ENCODE results near the gene SMIM33.
"Not testable (repeated sequence)": the region's sequence is repeated elsewhere in the genome, so short reads cannot be mapped to it uniquely, and the experiment has no call there.

Gene SMIM33

GRCh38 chr5:139474890-139475791 is 4.3 kb downstream of the SMIM33 start:
- no peaks in the 10 kb centered on the region for H3K79me2 ChIP-seq (ENCODE audit: control insufficient read depth, insufficient read depth, low read length)
- H4K8ac ChIP-seq (ENCODE audit: low read depth, low read length) = no peak overlapping the region
- no peak for DNase-seq
- H4K5ac ChIP-seq (ENCODE audit: low read length) = no peak overlapping the region
- no peak overlapping the region for H2BK15ac ChIP-seq (replicated peaks; ENCODE audit: low read depth)
- no peak overlapping the region for H3K56ac ChIP-seq (ENCODE audit: low read length)
- H3K4me2 ChIP-seq (ENCODE audit: low read length) = no peak overlapping the region
- WGBS (ENCODE audit: extremely low coverage, insufficient coverage, low lambda C conversion rate) = no CpG with 5 or more reads among the region's 13 CpGs
- H3K4me3 ChIP-seq (ENCODE audit: low read length) = no peak overlapping the region
- no peaks in the 10 kb centered on the region for H3K79me1 ChIP-seq (ENCODE audit: low read length)
- no peaks in the 10 kb centered on the region for H3K27me3 ChIP-seq (ENCODE audit: insufficient read depth, low read length, poor library complexity)
- H3K36me3 ChIP-seq (ENCODE audit: control insufficient read depth, insufficient read depth, low read length) = no peaks in the 10 kb centered on the region
- no peak overlapping the region for H3K23ac ChIP-seq (ENCODE audit: low read length)
- no peak overlapping the region for H2BK5ac ChIP-seq (ENCODE audit: low read length)
- H3K18ac ChIP-seq (ENCODE audit: low read length) = no peak overlapping the region
- no peak overlapping the region for H2BK120ac ChIP-seq (ENCODE audit: low read depth, low read length)
- no peak overlapping the region for H2AK5ac ChIP-seq (ENCODE audit: low read length)
- H3K4me1 ChIP-seq (ENCODE audit: control insufficient read depth, low read depth, low read length) = peaks cover 8% of the 10 kb centered on the region
- no peak overlapping the region for H3K4ac ChIP-seq (ENCODE audit: low read depth, low read length)
- H3K9ac ChIP-seq (ENCODE audit: low read length) = no peak overlapping the region
- H3K27ac ChIP-seq (ENCODE audit: low read depth, low read length) = no peak overlapping the region

GRCh38 chr5:139475865-139476617 is 5.2 kb downstream of the SMIM33 start:
- Histone ChIP-seq H3K18ac (ENCODE audit: low read length) (no peak overlapping the region), H3K4ac (ENCODE audit: low read depth, low read length) (no peak overlapping the region), H2BK120ac (ENCODE audit: low read depth, low read length) (no peak overlapping the region), H3K4me2 (ENCODE audit: low read length) (no peak overlapping the region), H3K79me2 (ENCODE audit: control insufficient read depth, insufficient read depth, low read length) (no peaks in the 10 kb centered on the region), H3K56ac (ENCODE audit: low read length) (no peak overlapping the region), H3K23ac (ENCODE audit: low read length) (no peak overlapping the region), H4K5ac (ENCODE audit: low read length) (no peak overlapping the region), H3K4me3 (ENCODE audit: low read length) (no peak overlapping the region), H4K8ac (ENCODE audit: low read depth, low read length) (no peak overlapping the region), H2AK5ac (ENCODE audit: low read length) (no peak overlapping the region), H3K36me3 (ENCODE audit: control insufficient read depth, insufficient read depth, low read length) (no peaks in the 10 kb centered on the region), H2BK15ac (replicated peaks; ENCODE audit: low read depth) (no peak overlapping the region), H3K27me3 (ENCODE audit: insufficient read depth, low read length, poor library complexity) (no peaks in the 10 kb centered on the region), H2BK5ac (ENCODE audit: low read length) (no peak overlapping the region), H3K79me1 (ENCODE audit: low read length) (no peaks in the 10 kb centered on the region), H3K9ac (ENCODE audit: low read length) (no peak overlapping the region), H3K27ac (ENCODE audit: low read depth, low read length) (no peak overlapping the region), H3K4me1 (ENCODE audit: control insufficient read depth, low read depth, low read length) (peaks cover 8% of the 10 kb centered on the region)
- DNase-seq = no peak
- WGBS (ENCODE audit: extremely low coverage, insufficient coverage, low lambda C conversion rate) = no CpG with 5 or more reads among the region's 13 CpGs

DNA sequence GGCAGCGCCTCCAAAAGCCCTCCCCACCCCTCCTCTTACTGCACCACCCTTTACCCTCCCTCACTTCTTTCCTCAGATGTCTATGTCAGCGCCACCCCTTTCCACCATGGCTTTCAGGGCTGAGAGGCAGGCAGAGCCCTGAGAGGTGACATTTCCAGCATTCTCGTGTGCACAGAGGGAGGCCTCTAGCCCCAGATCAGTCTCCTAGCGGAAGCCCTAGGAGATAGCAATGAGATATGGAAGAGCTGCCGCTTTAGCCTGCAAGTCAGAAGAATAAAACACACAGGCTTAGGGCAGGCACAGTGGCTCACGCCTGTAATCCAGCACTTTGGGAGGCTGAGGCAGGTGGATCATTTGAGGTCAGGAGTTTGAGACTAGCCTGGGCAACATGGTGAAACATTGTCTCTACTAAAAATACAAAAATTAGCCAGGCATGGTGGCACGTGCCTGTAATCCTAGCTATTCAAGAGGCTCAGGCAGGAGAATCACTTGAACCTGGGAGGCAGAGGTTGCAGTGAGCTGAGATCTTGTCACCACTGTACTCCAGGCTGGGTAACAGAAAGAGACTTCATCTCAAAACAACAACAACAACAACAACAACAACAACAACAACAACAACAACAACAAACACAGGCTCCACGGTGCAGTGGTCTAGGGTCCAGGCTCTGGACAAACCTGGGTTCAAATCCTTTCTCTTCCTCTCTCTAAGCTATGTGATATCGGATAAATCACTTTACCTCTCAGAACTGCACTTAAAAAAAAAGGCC is 8.0 kb downstream of the SMIM33 start:
- not testable (repeated sequence) for H3K18ac ChIP-seq (ENCODE audit: low read length); H3K23ac ChIP-seq (ENCODE audit: low read length); H3K56ac ChIP-seq (ENCODE audit: low read length); H3K4ac ChIP-seq (ENCODE audit: low read depth, low read length); H3K79me2 ChIP-seq (ENCODE audit: control insufficient read depth, insufficient read depth, low read length); H4K5ac ChIP-seq (ENCODE audit: low read length); H2BK15ac ChIP-seq (replicated peaks; ENCODE audit: low read depth); H2BK120ac ChIP-seq (ENCODE audit: low read depth, low read length); H4K8ac ChIP-seq (ENCODE audit: low read depth, low read length); H3K27me3 ChIP-seq (ENCODE audit: insufficient read depth, low read length, poor library complexity); H3K4me2 ChIP-seq (ENCODE audit: low read length); H2BK5ac ChIP-seq (ENCODE audit: low read length); H3K36me3 ChIP-seq (ENCODE audit: control insufficient read depth, insufficient read depth, low read length); H3K9ac ChIP-seq (ENCODE audit: low read length); H3K27ac ChIP-seq (ENCODE audit: low read depth, low read length); H2AK5ac ChIP-seq (ENCODE audit: low read length); H3K4me3 ChIP-seq (ENCODE audit: low read length); H3K4me1 ChIP-seq (ENCODE audit: control insufficient read depth, low read depth, low read length); H3K79me1 ChIP-seq (ENCODE audit: low read length)
- WGBS (ENCODE audit: extremely low coverage, insufficient coverage, low lambda C conversion rate) = no CpG with 5 or more reads among the region's 9 CpGs
- DNase-seq = peak; percentile 69

DNA sequence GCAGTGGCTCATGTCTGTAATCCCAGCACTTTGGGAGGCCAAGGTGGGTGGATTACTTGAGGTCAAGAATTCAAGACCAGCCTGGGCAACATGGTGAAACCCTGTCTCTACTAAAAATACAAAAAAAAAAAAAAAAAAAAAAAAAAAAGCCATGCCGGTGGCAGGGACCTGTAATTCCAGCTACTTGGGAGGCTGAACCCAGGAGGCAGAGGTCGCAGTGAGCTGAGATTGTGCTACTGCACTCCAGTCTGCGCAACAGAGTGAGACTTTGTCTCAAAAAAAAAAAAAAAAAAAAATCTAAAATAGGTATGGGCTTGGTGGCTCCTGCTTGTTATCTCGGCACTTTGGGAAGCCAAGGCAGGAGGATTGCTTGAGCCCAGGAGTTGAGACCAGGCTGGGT is 8.9 kb downstream of the SMIM33 start:
- no CpG with 5 or more reads among the region's 4 CpGs for WGBS (ENCODE audit: extremely low coverage, insufficient coverage, low lambda C conversion rate)
- not testable (repeated sequence) for H4K5ac ChIP-seq (ENCODE audit: low read length); H2BK5ac ChIP-seq (ENCODE audit: low read length); H3K27ac ChIP-seq (ENCODE audit: low read depth, low read length); H3K79me2 ChIP-seq (ENCODE audit: control insufficient read depth, insufficient read depth, low read length); H2BK15ac ChIP-seq (replicated peaks; ENCODE audit: low read depth); H3K18ac ChIP-seq (ENCODE audit: low read length); H3K4me2 ChIP-seq (ENCODE audit: low read length); H3K23ac ChIP-seq (ENCODE audit: low read length); H3K4ac ChIP-seq (ENCODE audit: low read depth, low read length); H3K4me1 ChIP-seq (ENCODE audit: control insufficient read depth, low read depth, low read length); DNase-seq; H2BK120ac ChIP-seq (ENCODE audit: low read depth, low read length); H3K27me3 ChIP-seq (ENCODE audit: insufficient read depth, low read length, poor library complexity); H4K8ac ChIP-seq (ENCODE audit: low read depth, low read length); H3K56ac ChIP-seq (ENCODE audit: low read length); H3K36me3 ChIP-seq (ENCODE audit: control insufficient read depth, insufficient read depth, low read length); H3K9ac ChIP-seq (ENCODE audit: low read length); H2AK5ac ChIP-seq (ENCODE audit: low read length); H3K79me1 ChIP-seq (ENCODE audit: low read length); H3K4me3 ChIP-seq (ENCODE audit: low read length)

- Histone ChIP-seq H3K18ac (ENCODE audit: low read length) (no peak overlapping the region), H3K4me2 (ENCODE audit: low read length) (no peak overlapping the region), H3K23ac (ENCODE audit: low read length) (no peak overlapping the region), H3K4me3 (ENCODE audit: low read length) (no peak overlapping the region), H3K27ac (ENCODE audit: low read depth, low read length) (no peak overlapping the region), H3K79me2 (ENCODE audit: control insufficient read depth, insufficient read depth, low read length) (no peaks in the 10 kb centered on the region), H3K27me3 (ENCODE audit: insufficient read depth, low read length, poor library complexity) (no peaks in the 10 kb centered on the region), H4K5ac (ENCODE audit: low read length) (no peak overlapping the region), H3K56ac (ENCODE audit: low read length) (peak overlapping the region; percentile 15), H2BK120ac (ENCODE audit: low read depth, low read length) (no peak overlapping the region), H2BK15ac (replicated peaks; ENCODE audit: low read depth) (no peak overlapping the region), H2BK5ac (ENCODE audit: low read length) (no peak overlapping the region), H3K4ac (ENCODE audit: low read depth, low read length) (no peak overlapping the region), H3K9ac (ENCODE audit: low read length) (no peak overlapping the region), H3K4me1 (ENCODE audit: control insufficient read depth, low read depth, low read length) (no peaks in the 10 kb centered on the region), H4K8ac (ENCODE audit: low read depth, low read length) (no peak overlapping the region), H3K36me3 (ENCODE audit: control insufficient read depth, insufficient read depth, low read length) (no peaks in the 10 kb centered on the region), H3K79me1 (ENCODE audit: low read length) (no peaks in the 10 kb centered on the region), H2AK5ac (ENCODE audit: low read length) (no peak overlapping the region)
- DNase-seq = no peak
- no CpG with 5 or more reads among the region's 12 CpGs for WGBS (ENCODE audit: extremely low coverage, insufficient coverage, low lambda C conversion rate)
Observed at GRCh38 chr5:139481122-139481533, 10.3 kb downstream of the SMIM33 start.

Data from mesendoderm (in vitro differentiated cells).